B cell (primary cell): ENCODE results near the gene LRRC8B. TPM values are rescaled to one million over a fixed set of nuclear protein-coding genes. Genes with fewer than 3 reads are reported as not detected.
A peak's percentile ranks its signal among the peaks of the same experiment; 100 is the strongest.

ENCODE experiments used
- ATAC-seq: fragments of 200-7000 bp; cut with Tn5 transposase; one replicate; pipeline ENCODE4 v1.10.0; 2021; ENCODE audit warnings: low read depth, mild to moderate bottlenecking, moderate number of reproducible peaks, moderate library complexity
- CTCF ChIA-PET: fragments of 350-600 bp; sonication (Branson Sonifier 250); formaldehyde crosslinking; loops from one replicate; lab custom pipeline; 2021; ENCODE audit warnings: antibody characterized with exemption, inconsistent platforms; lab: Charles Lee
- POLR2A ChIA-PET: fragments of 350-600 bp; sonication (Branson Sonifier 250); formaldehyde crosslinking; loops from one replicate; lab custom pipeline; 2021; ENCODE audit warnings: antibody characterized with exemption; lab: Charles Lee
- DNase-seq: peaks from one replicate; pipeline ENCODE4 v3.0.0; 2013
- H2AFZ ChIP-seq: 2 replicates; pipeline ENCODE4 v1.6.1; 2012; ENCODE audit warnings: mild to moderate bottlenecking, low read depth, low read length; ENCODE audit not compliant: insufficient read depth, poor library complexity, severe bottlenecking
- H3K27ac ChIP-seq, 2 donors: 1 replicate in 1 of 2; 2 replicates in 1 of 2; pipeline ENCODE4 v1.5.1; 2012 to 2013; ENCODE audit warnings: low read length in 2 of 2, mild to moderate bottlenecking in 2 of 2, moderate library complexity in 1 of 2
- H3K27me3 ChIP-seq, 4 experiments: fragments of 200-600 bp in 1 of 4; sonication (generic) in 1 of 4; replicated peaks in 1 of 4; 1 replicate in 2 of 4; 2 replicates in 2 of 4; pipeline versions ENCODE4 v1.6.1 to v1.7.0; 2013 to 2016; ENCODE audit warnings: low read length in 3 of 4, mild to moderate bottlenecking in 2 of 4, mixed read lengths in 1 of 4, moderate library complexity in 1 of 4; ENCODE audit not compliant: insufficient read depth in 4 of 4, control insufficient read depth in 3 of 4; ENCODE audit errors: control extremely low read depth in 1 of 4
- H3K36me3 ChIP-seq, 2 experiments: replicated peaks in 1 of 2; 1 replicate in 1 of 2; 2 replicates in 1 of 2; pipeline versions ENCODE4 v1.6.1 to v1.7.1; 2013; ENCODE audit warnings: low read length in 1 of 2; ENCODE audit not compliant: insufficient read depth in 2 of 2, control insufficient read depth in 1 of 2; ENCODE audit errors: control extremely low read depth in 1 of 2, extremely low read depth in 1 of 2
- H3K4me1 ChIP-seq, 2 donors: fragments of 200-600 bp in 1 of 2; sonication (generic) in 1 of 2; 1 replicate in 1 of 2; 2 replicates in 1 of 2; pipeline versions ENCODE4 v1.5.1 to v1.6.1; 2013 to 2017; ENCODE audit warnings: low read length in 2 of 2; ENCODE audit not compliant: control insufficient read depth in 2 of 2, insufficient read depth in 2 of 2
- H3K4me2 ChIP-seq: replicated peaks from 2 replicates; pipeline ENCODE3; 2012; ENCODE audit warnings: mild to moderate bottlenecking, low read depth, low read length; ENCODE audit not compliant: poor library complexity, severe bottlenecking
- H3K4me3 ChIP-seq, 5 experiments: fragments of 200-600 bp in 1 of 5; sonication (generic) in 1 of 5; 1 replicate in 3 of 5; 2 replicates in 2 of 5; pipeline versions ENCODE4 v1.5.1 to v1.7.0; 2011 to 2016; ENCODE audit warnings: low read length in 4 of 5, mild to moderate bottlenecking in 4 of 5, low read depth in 2 of 5, control low read depth in 1 of 5, moderate library complexity in 1 of 5; ENCODE audit not compliant: insufficient read depth in 1 of 5; ENCODE audit errors: control extremely low read depth in 1 of 5, extremely low read depth in 1 of 5
- H3K79me2 ChIP-seq: fragments of 200-600 bp; sonication (generic); one replicate; pipeline ENCODE4 v1.6.0; 2016; ENCODE audit warnings: low read length; ENCODE audit not compliant: control insufficient read depth, insufficient read depth
- H3K9ac ChIP-seq: fragments of 200-600 bp; sonication (generic); 2 replicates; pipeline ENCODE4 v1.6.1; 2017; ENCODE audit warnings: mild to moderate bottlenecking, low read length, moderate library complexity
- H3K9me3 ChIP-seq, 3 donors: one replicate each; pipeline versions ENCODE4 v1.6.1 to v1.7.1; 2013; ENCODE audit warnings: low read length in 2 of 3; ENCODE audit not compliant: control insufficient read depth in 2 of 3, insufficient read depth in 1 of 3; ENCODE audit errors: control extremely low read depth in 1 of 3
- H4K20me1 ChIP-seq: 2 replicates; pipeline ENCODE4 v1.6.0; 2012; ENCODE audit warnings: mild to moderate bottlenecking, low read length; ENCODE audit not compliant: insufficient read depth, control insufficient read depth, poor library complexity, severe bottlenecking
- H3K27ac Mint-ChIP-seq: one replicate; pipeline ENCODE4 v1.8.0; 2021; ENCODE audit warnings: mixed read lengths
- H3K27me3 Mint-ChIP-seq: one replicate; pipeline ENCODE4 v1.8.0; 2021; ENCODE audit warnings: mixed read lengths
- H3K4me1 Mint-ChIP-seq: one replicate; pipeline ENCODE4 v1.8.0; 2021; ENCODE audit warnings: mixed read lengths
- H3K4me3 Mint-ChIP-seq: one replicate; pipeline ENCODE4 v1.8.0; 2021; ENCODE audit warnings: mixed read lengths
- H3K9me3 Mint-ChIP-seq: one replicate; pipeline ENCODE4 v1.8.0; 2022; ENCODE audit warnings: mixed read lengths; ENCODE audit not compliant: insufficient read depth
- EZH2 ChIP-seq: IDR thresholded peaks from 2 replicates; pipeline ENCODE4 v1.6.1; 2012; ENCODE audit warnings: borderline replicate concordance, low read depth, mild to moderate bottlenecking, moderate library complexity, low read length; ENCODE audit not compliant: insufficient read depth, poor library complexity, severe bottlenecking
- WGBS: methylation state at CpG from one replicate; pipeline ENCODE4 v1.1.5; 2013; ENCODE audit warnings: missing lambda C conversion rate; ENCODE audit not compliant: insufficient coverage; 5-methylcytosine and 5-hydroxymethylcytosine counted together
- intact Hi-C: fragments of 100-400 bp; cut with micrococcal nuclease; formaldehyde crosslinking; loops from one replicate; pipeline ENCODE4 v1.10.0; 2022
- polyA plus RNA-seq: library from polyadenylated mRNA; depleted of rRNA; stranded (reverse); fragments of >200 nt; gene quantifications from 2 replicates; pipeline ENCODE4 v1.2.3, GENCODE V29; 2012
- total RNA-seq, 2 donors: library from RNA; stranded (reverse); fragments of 120-200 nt in 1 of 2; gene quantifications; 1 replicate in 1 of 2; 2 replicates in 1 of 2; pipeline versions ENCODE4 v1.2.3 to v1.2.4, GENCODE V29; 2013 to 2022
- TF ChIP-seq, protein P1 (sequence below): fragments of 200-600 bp; IDR thresholded peaks from one replicate; pipeline ENCODE4 v1.8.0; 2022; ENCODE audit warnings: antibody characterized with exemption, mild to moderate bottlenecking

Gene LRRC8B
- total and polyA plus RNA-seq, 2 donors (not counting 1 experiment from before 2014, with no cell fraction given): 2.2 to 9.9 TPM

DNA sequence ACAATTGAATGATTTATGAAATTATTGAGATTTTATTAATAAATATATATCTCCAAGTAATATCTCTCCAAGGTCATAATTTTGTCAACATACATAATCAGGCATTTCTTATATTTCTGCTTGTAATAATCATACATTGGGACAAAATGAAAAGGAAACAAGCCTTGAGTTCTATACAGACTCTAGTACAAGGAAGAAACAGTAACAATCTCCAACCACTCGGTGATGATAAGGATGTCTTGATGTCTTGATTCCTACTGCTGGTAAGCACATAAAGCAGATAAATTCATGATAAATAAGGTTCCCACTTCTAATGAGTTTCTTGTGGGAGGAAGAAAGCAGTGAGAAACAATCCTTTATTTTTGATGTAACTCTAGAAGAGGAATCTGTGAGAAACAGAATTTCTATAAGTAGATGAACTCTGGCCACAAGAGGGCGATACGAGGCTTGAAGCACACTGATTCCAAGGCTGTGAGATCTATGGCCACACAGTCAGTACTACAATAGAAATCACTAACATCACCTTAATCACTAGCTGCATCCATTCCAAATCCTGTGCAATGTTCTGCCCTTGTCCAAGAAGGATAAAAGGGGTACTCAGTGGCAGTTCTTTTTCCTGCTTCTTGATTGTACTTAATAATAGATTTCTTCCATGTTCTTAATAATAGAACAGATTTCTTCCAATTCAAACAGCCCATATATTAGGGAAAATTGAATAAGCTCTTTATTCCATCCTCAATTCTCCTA, 41.4 kb upstream of the LRRC8B start:
- no peak overlapping the region for H2AFZ ChIP-seq
- Mint-ChIP-seq H3K4me3 (no peak overlapping the region), H3K27me3 (no peaks in the 10 kb centered on the region), H3K4me1 (no peaks in the 10 kb centered on the region), H3K9me3 (peaks cover 6% of the 10 kb centered on the region), H3K27ac (no peak overlapping the region)
- peaks cover 0 to 8% (median 7%) of the 10 kb centered on the region in 3 donors for H3K9me3 ChIP-seq
- no CpG with 5 or more reads among the region's 3 CpGs for WGBS
- no peaks in the 10 kb centered on the region for H3K27me3 ChIP-seq
- no peak overlapping the region for H3K4me3 ChIP-seq
- no peak overlapping the region for H3K9ac ChIP-seq
- no peak overlapping the region for H3K4me2 ChIP-seq
- H3K36me3 ChIP-seq: no peaks in the 10 kb centered on the region
- DNase-seq: peak; percentile 75
- no peak for TF ChIP-seq EZH2
- TF ChIP-seq, protein P1, sequence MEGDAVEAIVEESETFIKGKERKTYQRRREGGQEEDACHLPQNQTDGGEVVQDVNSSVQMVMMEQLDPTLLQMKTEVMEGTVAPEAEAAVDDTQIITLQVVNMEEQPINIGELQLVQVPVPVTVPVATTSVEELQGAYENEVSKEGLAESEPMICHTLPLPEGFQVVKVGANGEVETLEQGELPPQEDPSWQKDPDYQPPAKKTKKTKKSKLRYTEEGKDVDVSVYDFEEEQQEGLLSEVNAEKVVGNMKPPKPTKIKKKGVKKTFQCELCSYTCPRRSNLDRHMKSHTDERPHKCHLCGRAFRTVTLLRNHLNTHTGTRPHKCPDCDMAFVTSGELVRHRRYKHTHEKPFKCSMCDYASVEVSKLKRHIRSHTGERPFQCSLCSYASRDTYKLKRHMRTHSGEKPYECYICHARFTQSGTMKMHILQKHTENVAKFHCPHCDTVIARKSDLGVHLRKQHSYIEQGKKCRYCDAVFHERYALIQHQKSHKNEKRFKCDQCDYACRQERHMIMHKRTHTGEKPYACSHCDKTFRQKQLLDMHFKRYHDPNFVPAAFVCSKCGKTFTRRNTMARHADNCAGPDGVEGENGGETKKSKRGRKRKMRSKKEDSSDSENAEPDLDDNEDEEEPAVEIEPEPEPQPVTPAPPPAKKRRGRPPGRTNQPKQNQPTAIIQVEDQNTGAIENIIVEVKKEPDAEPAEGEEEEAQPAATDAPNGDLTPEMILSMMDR: peak; percentile 79
- CTCF ChIA-PET: interaction anchor here (0.7 to 6.5 kb wide), 26 partner anchors 8 to 509 kb away, joined by 3 to 144 read pairs (median 3); no protein-coding TSS in a partner anchor
- no peaks in the 10 kb centered on the region for H3K79me2 ChIP-seq
- no peaks in the 10 kb centered on the region for H3K4me1 ChIP-seq
- intact Hi-C loops: loop anchor here (1.0 to 2.0 kb wide), 3 partner anchors 116 to 504 kb away; no protein-coding TSS in a partner anchor
- POLR2A ChIA-PET: no interaction called here
- no peaks in the 10 kb centered on the region for H4K20me1 ChIP-seq
- peak; percentile 62 for ATAC-seq
- no peak overlapping the region for H3K27ac ChIP-seq

DNA sequence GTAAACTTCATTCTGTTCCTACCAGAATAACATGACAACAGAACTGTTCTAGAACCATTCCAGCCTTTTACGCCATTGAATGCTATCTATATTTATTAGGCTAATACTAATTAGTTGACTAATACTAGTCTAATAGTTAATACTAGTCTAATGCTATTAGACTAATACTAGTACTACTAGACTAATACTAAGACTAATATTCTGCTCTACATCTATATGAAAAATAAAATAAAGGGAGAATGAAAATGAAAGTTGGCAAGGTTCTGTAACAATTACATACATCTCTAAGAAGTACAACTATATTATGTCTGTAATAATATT, 40.9 kb upstream of the LRRC8B start:
- no peaks in the 10 kb centered on the region for H3K36me3 ChIP-seq
- H3K4me3 ChIP-seq: no peak overlapping the region
- H3K9ac ChIP-seq: no peak overlapping the region
- no peaks in the 10 kb centered on the region for H4K20me1 ChIP-seq
- CTCF ChIA-PET: interaction anchor here (0.7 to 6.5 kb wide), 22 partner anchors 9 to 503 kb away, joined by 3 to 144 read pairs (median 4); no protein-coding TSS in a partner anchor
- no peaks in the 10 kb centered on the region for H3K4me1 Mint-ChIP-seq
- no peaks in the 10 kb centered on the region for H3K27me3 ChIP-seq
- intact Hi-C loops: loop anchor here (1.0 to 2.0 kb wide), 3 partner anchors 116 to 503 kb away; no protein-coding TSS in a partner anchor
- no peaks in the 10 kb centered on the region for H3K27me3 Mint-ChIP-seq
- H3K4me2 ChIP-seq: no peak overlapping the region
- POLR2A ChIA-PET: no interaction called here
- H3K9me3 Mint-ChIP-seq: peaks cover 6% of the 10 kb centered on the region
- no peaks in the 10 kb centered on the region for H3K4me1 ChIP-seq
- TF ChIP-seq, protein P1: no peak
- TF ChIP-seq EZH2: no peak
- no CpG with 5 or more reads among the region's 1 CpG for WGBS
- ATAC-seq (no peak), DNase-seq (no peak)
- H2AFZ ChIP-seq: no peak overlapping the region
- no peak overlapping the region for H3K27ac Mint-ChIP-seq
- H3K9me3 ChIP-seq: peaks cover 0 to 8% (median 7%) of the 10 kb centered on the region in 3 donors
- no peak overlapping the region for H3K4me3 Mint-ChIP-seq
- no peak overlapping the region for H3K27ac ChIP-seq
- H3K79me2 ChIP-seq: no peaks in the 10 kb centered on the region
